BLaER1 treated with 17β-estradiol and CSF1 and Interleukin-3, amounts not matched to agents 10 nM and 100 nM (cell line): ENCODE measurements around the gene KIF3B.
"Not testable (repeated sequence)": the region's sequence is repeated elsewhere in the genome, so short reads cannot be mapped to it uniquely, and the experiment has no call there.

Experiments used
- H3K27ac ChIP-seq, 11 experiments: shearing (Covaris generic); formaldehyde crosslinking; 2 replicates each; pipeline ENCODE4 v1.8.1; 2022
- H3K27me3 ChIP-seq, 11 experiments: shearing (Covaris generic); formaldehyde crosslinking; 2 replicates each; pipeline ENCODE4 v1.8.1; 2022
- H3K36me3 ChIP-seq, 11 experiments: shearing (Covaris generic); formaldehyde crosslinking; 2 replicates each; pipeline ENCODE4 v1.8.1; 2022
- H3K4me1 ChIP-seq, 10 experiments: shearing (Covaris generic); formaldehyde crosslinking; 2 replicates each; pipeline ENCODE4 v1.8.1; 2022
- H3K4me2 ChIP-seq, 11 experiments: shearing (Covaris generic); formaldehyde crosslinking; 2 replicates each; pipeline ENCODE4 v1.8.1; 2022
- H3K4me3 ChIP-seq, 10 experiments: shearing (Covaris generic); formaldehyde crosslinking; 2 replicates each; pipeline ENCODE4 v1.8.1; 2022
- H3K9ac ChIP-seq, 11 experiments: shearing (Covaris generic); formaldehyde crosslinking; 2 replicates each; pipeline ENCODE4 v1.8.1; 2022
- H3K9me3 ChIP-seq, 11 experiments: shearing (Covaris generic); formaldehyde crosslinking; replicated peaks in 1 of 11; 2 replicates each; pipeline ENCODE4 v1.8.1; 2022
- H4K20me1 ChIP-seq, 11 experiments: shearing (Covaris generic); formaldehyde crosslinking; 2 replicates each; pipeline ENCODE4 v1.8.1; 2022
- Cebpa-rat ChIP-seq, 11 experiments: shearing (Covaris generic); IDR thresholded peaks; 2 replicates each; pipeline ENCODE4 v1.8.1; 2022

KIF3B gene

DNA sequence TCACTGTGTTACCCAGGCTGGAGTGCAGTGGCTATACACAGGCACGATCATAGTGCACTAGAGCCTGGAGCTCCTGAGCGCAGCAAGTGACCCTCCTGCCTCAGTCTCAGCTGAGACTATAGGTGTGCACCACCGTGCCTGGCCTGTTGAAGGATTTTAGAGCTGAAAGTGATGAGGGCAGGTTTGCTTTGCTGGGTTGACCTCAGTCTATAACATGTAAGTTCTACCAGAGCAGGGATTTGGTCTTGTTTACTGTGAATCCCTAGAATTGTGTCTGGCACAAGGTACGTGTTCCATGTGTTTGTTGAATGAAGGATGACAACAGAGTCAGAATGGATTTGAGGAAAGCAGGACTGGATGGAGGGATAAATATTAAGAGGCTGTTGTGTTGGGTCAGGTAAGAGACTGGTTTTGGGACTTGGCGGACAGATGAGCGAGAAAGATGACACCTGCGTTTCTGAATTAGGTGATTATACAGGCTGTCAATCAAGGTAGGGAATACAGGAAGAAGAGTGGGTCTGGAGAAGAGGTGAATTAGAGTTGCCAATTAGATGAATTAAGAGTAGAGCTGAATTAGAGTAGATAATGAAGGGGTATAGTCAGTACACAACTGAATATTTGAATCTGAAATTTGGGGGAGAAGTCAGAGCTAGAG, 87.2 kb downstream of the KIF3B start:
- H4K20me1 ChIP-seq = peaks cover 98 to 100% (median 100%) of the 10 kb centered on the region in 11 experiments
- H3K36me3 ChIP-seq = peaks cover 19 to 77% (median 45%) of the 10 kb centered on the region in 11 experiments
- TF ChIP-seq Cebpa-rat (IDR thresholded peaks at IDR 0.05) = no peak

DNA sequence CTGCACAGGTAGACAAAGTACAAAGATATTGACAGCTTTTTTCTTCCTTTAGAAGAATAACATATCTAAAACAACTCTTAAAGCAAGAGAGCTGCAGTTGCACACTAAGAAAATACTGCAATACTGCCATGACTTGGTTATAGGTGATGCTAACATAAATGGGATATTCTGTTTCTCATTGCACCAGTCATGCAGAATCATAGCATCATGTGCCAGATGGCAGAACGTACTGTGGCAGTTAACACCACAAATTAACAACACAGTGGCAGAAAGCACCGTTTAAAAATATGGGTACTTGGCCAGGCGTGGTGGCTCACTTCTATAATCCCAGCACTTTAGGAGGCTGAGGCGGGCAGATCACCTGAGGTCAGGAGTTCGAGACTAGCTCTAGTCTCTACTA, 88.1 kb downstream of the KIF3B start:
- Histone ChIP-seq H3K9ac (no peak overlapping the region), H3K27me3 (no peaks in the 10 kb centered on the region), H3K36me3 (peaks cover 28 to 81% (median 53%) of the 10 kb centered on the region in 11 experiments), H3K4me3 (no peak overlapping the region), H3K4me2 (peak overlapping the region in 1 of 11 experiments; percentile 28; a peak in 1 of 22 replicates), H4K20me1 (peaks cover 91 to 100% (median 100%) of the 10 kb centered on the region in 11 experiments), H3K9me3 (no peaks in the 10 kb centered on the region), H3K4me1 (peaks cover 65 to 89% (median 78%) of the 10 kb centered on the region in 10 experiments), H3K27ac (no peak overlapping the region)
- TF ChIP-seq Cebpa-rat (IDR thresholded peaks at IDR 0.05) = no peak

More for the DNA sequence above, 87.2 kb downstream of the KIF3B start:
- no peak overlapping the region for H3K4me3 ChIP-seq
- H3K4me2 ChIP-seq = peak overlapping the region in 8 of 11 experiments; percentile 8 to 92 (median 58); a peak in 7 of 22 replicates
- H3K27ac ChIP-seq = no peak overlapping the region
- H3K4me1 ChIP-seq = peaks cover 74 to 98% (median 87%) of the 10 kb centered on the region in 10 experiments
- no peak overlapping the region for H3K9ac ChIP-seq
- no peaks in the 10 kb centered on the region for H3K9me3 ChIP-seq
- H3K27me3 ChIP-seq = no peaks in the 10 kb centered on the region

DNA sequence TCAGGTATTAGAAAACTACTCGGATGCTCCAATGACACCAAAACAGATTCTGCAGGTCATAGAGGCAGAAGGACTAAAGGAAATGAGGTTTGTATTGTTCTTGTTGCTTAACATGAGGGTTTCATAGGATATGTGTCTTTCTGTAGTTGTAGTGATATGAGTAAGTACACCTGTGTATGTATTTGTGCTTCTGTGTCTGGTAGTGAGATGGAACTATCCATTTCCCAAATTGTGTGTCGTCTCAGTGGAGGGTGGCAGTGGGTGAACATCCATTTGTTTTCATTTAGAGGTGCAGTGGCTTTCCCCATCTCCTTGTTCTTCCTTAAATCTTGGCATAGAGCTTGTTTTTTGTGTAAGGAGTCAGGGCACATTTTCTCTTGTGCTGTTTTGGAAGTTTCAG, 88.9 kb downstream of the KIF3B start:
- no peaks in the 10 kb centered on the region for H3K27me3 ChIP-seq
- peaks cover 57 to 81% (median 70%) of the 10 kb centered on the region in 10 experiments for H3K4me1 ChIP-seq
- no peak overlapping the region for H3K27ac ChIP-seq
- no peak overlapping the region for H3K9ac ChIP-seq
- H3K36me3 ChIP-seq = peaks cover 36 to 81% (median 58%) of the 10 kb centered on the region in 11 experiments
- peaks cover 88 to 100% (median 100%) of the 10 kb centered on the region in 11 experiments for H4K20me1 ChIP-seq
- TF ChIP-seq Cebpa-rat (IDR thresholded peaks at IDR 0.05) = no peak
- no peak overlapping the region; a peak in 1 of 22 replicates for H3K4me2 ChIP-seq
- no peaks in the 10 kb centered on the region for H3K9me3 ChIP-seq
- no peak overlapping the region for H3K4me3 ChIP-seq

DNA sequence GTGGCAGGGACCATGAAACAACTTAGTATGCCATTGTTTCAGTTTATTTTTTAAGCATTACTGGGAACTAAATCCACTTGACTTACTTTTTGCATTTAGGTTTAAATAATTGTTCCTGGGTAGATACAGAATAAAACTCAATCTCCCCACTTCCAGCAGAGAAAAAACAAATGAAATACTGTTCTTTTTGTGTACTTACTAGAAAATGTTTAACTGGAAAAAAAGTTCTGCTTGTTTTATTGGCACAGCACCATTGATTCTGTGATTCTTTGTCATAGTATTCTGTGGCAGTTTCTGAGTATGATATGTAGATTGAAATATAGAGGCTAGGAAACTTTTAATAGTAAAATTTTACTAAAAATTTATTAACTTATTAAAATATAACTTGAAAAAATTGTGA, 90.9 kb downstream of the KIF3B start:
- no peak overlapping the region for H3K4me3 ChIP-seq

DNA sequence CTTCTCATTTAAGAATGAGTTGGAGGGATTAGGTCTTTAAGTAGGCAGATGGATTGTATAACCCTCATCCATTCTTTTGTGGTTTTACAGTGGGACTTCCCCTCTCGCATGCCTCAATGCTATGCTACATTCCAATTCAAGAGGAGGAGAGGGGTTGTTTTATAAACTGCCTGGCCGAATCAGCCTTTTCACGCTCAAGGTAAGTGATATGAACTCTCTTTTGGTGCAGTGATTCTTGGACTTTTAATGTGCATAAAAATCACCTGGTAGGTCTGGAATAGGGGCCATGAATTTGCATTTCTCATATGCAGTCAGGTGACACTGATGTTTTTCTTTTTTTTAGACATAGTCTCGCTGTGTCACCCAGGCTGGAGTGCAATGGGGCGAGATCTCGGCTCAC, 91.5 kb downstream of the KIF3B start:
- Histone ChIP-seq H3K27me3 (no peaks in the 10 kb centered on the region), H3K36me3 (peaks cover 60 to 96% (median 79%) of the 10 kb centered on the region in 11 experiments), H3K9ac (no peak overlapping the region), H3K4me1 (peaks cover 35 to 55% (median 45%) of the 10 kb centered on the region in 10 experiments), H3K27ac (no peak overlapping the region), H4K20me1 (peaks cover 70 to 100% (median 97%) of the 10 kb centered on the region in 11 experiments), H3K4me2 (peak overlapping the region in 3 of 11 experiments; percentile 7 to 27 (median 11); a peak in 4 of 22 replicates), H3K9me3 (no peaks in the 10 kb centered on the region), H3K4me3 (no peak overlapping the region)
- TF ChIP-seq Cebpa-rat (IDR thresholded peaks at IDR 0.05) = no peak

More for the DNA sequence above, 90.9 kb downstream of the KIF3B start:
- no peak for TF ChIP-seq Cebpa-rat (IDR thresholded peaks at IDR 0.05)
- H3K9me3 ChIP-seq = no peaks in the 10 kb centered on the region
- H3K9ac ChIP-seq = no peak overlapping the region
- peak overlapping the region in 2 of 11 experiments; percentile 9 to 13; a peak in 5 of 22 replicates for H3K4me2 ChIP-seq
- no peaks in the 10 kb centered on the region for H3K27me3 ChIP-seq
- H3K27ac ChIP-seq = no peak overlapping the region
- peaks cover 40 to 61% (median 51%) of the 10 kb centered on the region in 10 experiments for H3K4me1 ChIP-seq
- H4K20me1 ChIP-seq = peaks cover 74 to 100% (median 98%) of the 10 kb centered on the region in 11 experiments
- H3K36me3 ChIP-seq = peaks cover 55 to 94% (median 73%) of the 10 kb centered on the region in 11 experiments

DNA sequence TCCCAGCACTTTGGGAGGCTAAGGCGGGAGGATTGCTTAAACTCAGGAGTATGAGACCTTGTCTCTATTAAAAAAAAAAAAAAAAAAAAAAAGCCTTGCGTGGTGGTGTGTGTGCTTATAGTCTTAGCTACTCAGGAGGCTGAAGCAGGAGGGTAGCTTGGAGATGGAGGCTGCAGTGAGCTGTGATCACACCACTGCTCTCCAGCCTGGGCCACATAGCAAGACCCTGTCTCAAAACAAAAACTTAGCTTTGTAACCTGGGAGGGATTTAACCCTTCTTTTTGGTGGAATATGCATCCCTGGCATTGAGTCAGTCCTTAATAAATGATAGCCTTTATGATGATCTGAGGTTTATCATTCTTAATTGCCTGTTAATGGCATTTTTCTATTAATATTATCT, 93.4 kb downstream of the KIF3B start:
- H3K36me3 ChIP-seq = peaks cover 79 to 100% (median 95%) of the 10 kb centered on the region in 11 experiments
- TF ChIP-seq Cebpa-rat (IDR thresholded peaks at IDR 0.05) = no peak

DNA sequence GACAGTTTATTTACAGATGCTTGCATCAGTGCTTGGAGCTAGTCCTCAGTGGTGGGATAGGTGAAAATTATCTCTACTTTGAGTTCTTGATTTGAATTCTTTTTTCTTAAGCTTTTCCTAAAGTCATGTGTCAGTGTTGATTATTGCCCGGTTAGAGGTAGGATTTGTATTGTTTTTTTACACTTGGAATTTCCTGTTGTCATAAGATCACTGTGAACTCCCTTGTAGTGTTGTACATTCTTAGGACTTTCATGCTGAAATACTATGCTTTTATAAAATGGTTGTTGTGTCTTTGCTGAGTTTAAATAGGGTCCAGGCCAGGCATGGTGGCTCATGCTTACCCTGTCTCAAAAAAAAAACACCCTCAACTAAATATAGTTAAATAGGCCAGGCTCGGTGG, 101.0 kb downstream of the KIF3B start:
- Histone ChIP-seq H3K4me2 (no peak overlapping the region), H3K9ac (no peak overlapping the region), H3K36me3 (peaks cover 79 to 98% (median 90%) of the 10 kb centered on the region in 11 experiments), H3K27ac (no peak overlapping the region), H3K4me3 (no peak overlapping the region), H4K20me1 (peaks cover 27 to 95% (median 82%) of the 10 kb centered on the region in 11 experiments), H3K4me1 (peaks cover 0 to 2% (median 0%) of the 10 kb centered on the region in 10 experiments; a peak in 2 of 20 replicates), H3K9me3 (no peaks in the 10 kb centered on the region), H3K27me3 (no peaks in the 10 kb centered on the region)
- no peak for TF ChIP-seq Cebpa-rat (IDR thresholded peaks at IDR 0.05)

More for the DNA sequence above, 93.4 kb downstream of the KIF3B start:
- H3K27ac ChIP-seq = no peak overlapping the region
- H4K20me1 ChIP-seq = peaks cover 62 to 100% (median 95%) of the 10 kb centered on the region in 11 experiments
- no peak overlapping the region for H3K4me3 ChIP-seq
- H3K27me3 ChIP-seq = no peaks in the 10 kb centered on the region
- no peak overlapping the region for H3K4me2 ChIP-seq
- H3K4me1 ChIP-seq = peaks cover 21 to 36% (median 31%) of the 10 kb centered on the region in 10 experiments
- no peaks in the 10 kb centered on the region for H3K9me3 ChIP-seq
- no peak overlapping the region for H3K9ac ChIP-seq

DNA sequence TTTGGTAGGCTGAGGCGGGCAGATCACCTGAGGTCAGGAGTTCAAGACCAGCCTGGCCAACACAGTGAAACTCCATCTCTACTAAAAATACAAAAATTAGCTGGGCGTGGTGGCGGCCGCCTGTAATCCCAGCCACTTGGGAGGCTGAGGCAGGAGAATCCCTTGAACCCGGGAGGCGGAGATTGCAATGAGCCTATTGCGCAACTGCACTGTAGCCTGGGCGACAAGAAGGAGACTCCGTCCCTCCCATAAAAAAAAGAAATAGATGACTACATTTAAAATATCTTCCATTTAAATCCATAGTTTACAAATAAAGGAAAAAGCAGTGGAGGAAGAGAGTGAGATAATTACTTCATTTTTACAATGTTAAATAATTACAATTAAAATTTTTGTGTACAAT, 102.6 kb downstream of the KIF3B start:
- not testable (repeated sequence) for H3K4me2 ChIP-seq, H3K9me3 ChIP-seq, H3K27me3 ChIP-seq, H3K4me3 ChIP-seq, H3K27ac ChIP-seq, H3K9ac ChIP-seq
- Histone ChIP-seq H3K36me3 (peaks cover 76 to 97% (median 85%) of the 10 kb centered on the region in 11 experiments), H3K4me1 (peaks cover 0 to 13% (median 3%) of the 10 kb centered on the region in 10 experiments; a peak in 5 of 20 replicates), H4K20me1 (peaks cover 35 to 95% (median 84%) of the 10 kb centered on the region in 11 experiments)
- peak in 9 of 11 experiments; percentile 26 to 91 (median 64); a peak in 13 of 22 replicates for TF ChIP-seq Cebpa-rat (IDR thresholded peaks at IDR 0.05)

DNA sequence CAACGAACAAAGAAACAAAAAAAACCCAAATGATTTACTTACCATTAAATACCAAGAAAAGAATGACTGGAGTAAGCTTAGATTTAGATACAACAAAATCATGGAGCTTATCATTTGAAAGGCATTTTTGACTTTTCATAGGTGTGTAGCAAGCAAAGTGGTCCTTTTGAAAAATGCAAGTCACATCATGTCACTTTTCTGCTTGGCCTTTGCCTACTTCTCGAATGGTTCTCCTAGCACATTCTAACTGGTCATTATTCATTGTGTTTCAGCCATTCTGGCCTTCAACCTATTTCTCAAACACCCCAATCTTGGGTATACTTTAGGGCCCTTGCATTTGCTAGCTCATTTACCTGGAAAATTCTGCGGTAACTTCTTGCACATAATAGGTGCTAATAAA, 103.3 kb downstream of the KIF3B start:
- no peak overlapping the region for H3K4me3 ChIP-seq
- no peak overlapping the region for H3K4me2 ChIP-seq
- H3K36me3 ChIP-seq = peaks cover 70 to 97% (median 77%) of the 10 kb centered on the region in 11 experiments
- H3K27ac ChIP-seq = no peak overlapping the region
- H4K20me1 ChIP-seq = peaks cover 33 to 95% (median 86%) of the 10 kb centered on the region in 11 experiments
- H3K9me3 ChIP-seq = no peaks in the 10 kb centered on the region
- H3K9ac ChIP-seq = no peak overlapping the region
- H3K4me1 ChIP-seq = peaks cover 0 to 13% (median 4%) of the 10 kb centered on the region in 10 experiments; a peak in 5 of 20 replicates
- H3K27me3 ChIP-seq = no peaks in the 10 kb centered on the region
- TF ChIP-seq Cebpa-rat (IDR thresholded peaks at IDR 0.05) = no peak
